ENCODE measurements around the gene PRRX2.

PRRX2 gene

DNA sequence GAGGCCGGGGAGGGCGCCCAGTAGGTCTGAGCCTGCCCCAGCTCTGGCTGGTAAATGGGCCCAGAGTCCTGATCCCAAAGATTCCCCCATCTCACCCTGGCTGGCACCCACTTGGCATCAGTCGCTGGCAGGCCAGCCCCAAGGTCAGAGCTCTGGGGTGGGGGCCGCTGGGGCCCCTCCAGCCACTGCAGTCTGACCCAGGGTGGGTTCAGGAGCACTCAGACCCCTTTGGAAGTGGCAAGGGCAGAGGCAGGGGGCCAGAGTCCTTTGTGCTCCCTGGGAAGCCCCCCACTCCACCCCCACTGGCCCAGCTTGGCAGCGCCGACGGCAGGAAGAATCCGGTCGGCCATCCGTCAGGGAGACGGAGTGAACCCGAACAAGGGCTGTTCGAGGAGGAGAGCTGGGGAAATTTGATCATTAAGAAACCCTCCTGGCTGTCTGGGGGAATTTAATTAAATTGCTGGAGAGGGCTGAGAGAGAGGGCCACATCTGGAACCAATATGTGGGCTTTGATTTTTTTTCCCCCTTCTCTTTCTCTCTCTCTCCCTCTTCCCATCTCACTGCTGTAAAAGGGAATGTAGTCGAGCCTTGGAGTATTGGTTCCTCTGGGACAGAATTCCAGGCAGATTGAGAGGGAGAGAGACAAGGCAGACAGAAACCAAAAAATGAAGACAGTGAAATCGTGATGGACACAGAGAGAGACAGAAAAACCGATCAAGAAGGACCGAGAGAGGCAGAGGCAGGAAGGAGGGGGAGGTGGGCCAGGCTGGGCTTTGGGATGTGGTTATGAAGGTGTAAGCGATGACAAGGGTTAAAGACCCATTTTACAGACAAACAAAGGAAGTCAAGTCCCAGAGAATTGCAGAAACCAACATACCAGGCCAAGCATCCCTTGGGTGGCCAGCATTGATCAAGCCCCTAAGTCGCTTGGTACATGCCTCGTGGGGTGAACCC, 15.4 kb upstream of the PRRX2 start:
- Histone ChIP-seq H3K9me2 (replicated peaks; ENCODE audit: control insufficient read depth, low read length) (no peaks in the 10 kb centered on the region), H3F3A (ENCODE audit: control insufficient read depth, insufficient read depth) (no peaks in the 10 kb centered on the region), H4K20me1 (ENCODE audit: control insufficient read depth, insufficient read depth, low read depth, low read length) (no peaks in the 10 kb centered on the region), H3K36me3 (ENCODE audit: control insufficient read depth, low read length) (no peaks in the 10 kb centered on the region), H3K27me3 (ENCODE audit: control insufficient read depth, low read length) (no peaks in the 10 kb centered on the region), H3K27ac (ENCODE audit: low read depth, low read length) (no peak overlapping the region), H3K4me1 (ENCODE audit: control insufficient read depth, low read length) (no peaks in the 10 kb centered on the region), H3K4me2 (ENCODE audit: low read length) (no peak overlapping the region), H3K79me2 (ENCODE audit: control insufficient read depth, low read length) (no peaks in the 10 kb centered on the region), H3K4me3 (ENCODE audit: low read length) (no peak overlapping the region), H3K9me3 (ENCODE audit: control insufficient read depth, insufficient read depth, low read length) (no peaks in the 10 kb centered on the region)
- TF ChIP-seq EZH2phosphoT487 (IDR thresholded peaks at IDR 0.05; ENCODE audit: borderline replicate concordance, low read length): no peak
- TF ChIP-seq, protein P1, sequence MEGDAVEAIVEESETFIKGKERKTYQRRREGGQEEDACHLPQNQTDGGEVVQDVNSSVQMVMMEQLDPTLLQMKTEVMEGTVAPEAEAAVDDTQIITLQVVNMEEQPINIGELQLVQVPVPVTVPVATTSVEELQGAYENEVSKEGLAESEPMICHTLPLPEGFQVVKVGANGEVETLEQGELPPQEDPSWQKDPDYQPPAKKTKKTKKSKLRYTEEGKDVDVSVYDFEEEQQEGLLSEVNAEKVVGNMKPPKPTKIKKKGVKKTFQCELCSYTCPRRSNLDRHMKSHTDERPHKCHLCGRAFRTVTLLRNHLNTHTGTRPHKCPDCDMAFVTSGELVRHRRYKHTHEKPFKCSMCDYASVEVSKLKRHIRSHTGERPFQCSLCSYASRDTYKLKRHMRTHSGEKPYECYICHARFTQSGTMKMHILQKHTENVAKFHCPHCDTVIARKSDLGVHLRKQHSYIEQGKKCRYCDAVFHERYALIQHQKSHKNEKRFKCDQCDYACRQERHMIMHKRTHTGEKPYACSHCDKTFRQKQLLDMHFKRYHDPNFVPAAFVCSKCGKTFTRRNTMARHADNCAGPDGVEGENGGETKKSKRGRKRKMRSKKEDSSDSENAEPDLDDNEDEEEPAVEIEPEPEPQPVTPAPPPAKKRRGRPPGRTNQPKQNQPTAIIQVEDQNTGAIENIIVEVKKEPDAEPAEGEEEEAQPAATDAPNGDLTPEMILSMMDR (IDR thresholded peaks at IDR 0.05; ENCODE audit: low read depth, low read length, poor library complexity, severe bottlenecking): no peak

DNA sequence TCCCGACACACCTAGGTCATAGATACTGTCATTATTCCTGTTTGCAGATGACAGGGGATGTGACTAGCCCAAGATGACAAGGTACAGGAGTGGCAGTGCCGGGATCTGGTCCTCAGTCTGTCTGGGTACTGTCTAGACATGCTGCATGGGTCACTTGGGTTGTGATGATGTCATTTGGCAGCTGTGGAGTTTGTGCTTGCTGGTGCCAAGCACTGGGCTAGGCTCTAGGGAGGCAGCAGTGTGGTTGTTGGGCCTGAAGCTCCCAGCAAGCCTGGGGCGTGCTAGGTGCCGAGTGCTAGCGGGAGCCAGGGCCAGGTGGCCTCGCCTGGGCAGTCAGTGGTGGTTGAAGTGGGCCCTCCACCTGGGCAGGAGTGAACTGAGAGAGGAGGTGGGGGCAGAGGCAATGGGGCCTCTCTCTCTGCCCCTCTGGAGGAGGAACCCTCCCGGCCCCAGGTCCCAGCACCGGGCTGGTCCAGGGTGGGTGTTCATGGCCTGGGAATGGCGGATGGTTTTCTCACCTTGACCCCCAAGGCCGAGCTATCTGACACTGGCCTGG, 14.7 kb upstream of the PRRX2 start:
- H3K36me3 ChIP-seq (ENCODE audit: control insufficient read depth, low read length): no peaks in the 10 kb centered on the region
- H3K4me1 ChIP-seq (ENCODE audit: control insufficient read depth, low read length): no peaks in the 10 kb centered on the region
- no peaks in the 10 kb centered on the region for H4K20me1 ChIP-seq (ENCODE audit: control insufficient read depth, insufficient read depth, low read depth, low read length)
- no peaks in the 10 kb centered on the region for H3K9me2 ChIP-seq (replicated peaks; ENCODE audit: control insufficient read depth, low read length)
- no peaks in the 10 kb centered on the region for H3K79me2 ChIP-seq (ENCODE audit: control insufficient read depth, low read length)
- TF ChIP-seq, protein P1 (IDR thresholded peaks at IDR 0.05; ENCODE audit: low read depth, low read length, poor library complexity, severe bottlenecking): no peak
- TF ChIP-seq EZH2phosphoT487 (IDR thresholded peaks at IDR 0.05; ENCODE audit: borderline replicate concordance, low read length): no peak
- H3F3A ChIP-seq (ENCODE audit: control insufficient read depth, insufficient read depth): no peaks in the 10 kb centered on the region
- H3K27ac ChIP-seq (ENCODE audit: low read depth, low read length): no peak overlapping the region
- H3K4me2 ChIP-seq (ENCODE audit: low read length): no peak overlapping the region
- H3K27me3 ChIP-seq (ENCODE audit: control insufficient read depth, low read length): no peaks in the 10 kb centered on the region
- H3K9me3 ChIP-seq (ENCODE audit: control insufficient read depth, insufficient read depth, low read length): no peaks in the 10 kb centered on the region
- H3K4me3 ChIP-seq (ENCODE audit: low read length): no peak overlapping the region

DNA sequence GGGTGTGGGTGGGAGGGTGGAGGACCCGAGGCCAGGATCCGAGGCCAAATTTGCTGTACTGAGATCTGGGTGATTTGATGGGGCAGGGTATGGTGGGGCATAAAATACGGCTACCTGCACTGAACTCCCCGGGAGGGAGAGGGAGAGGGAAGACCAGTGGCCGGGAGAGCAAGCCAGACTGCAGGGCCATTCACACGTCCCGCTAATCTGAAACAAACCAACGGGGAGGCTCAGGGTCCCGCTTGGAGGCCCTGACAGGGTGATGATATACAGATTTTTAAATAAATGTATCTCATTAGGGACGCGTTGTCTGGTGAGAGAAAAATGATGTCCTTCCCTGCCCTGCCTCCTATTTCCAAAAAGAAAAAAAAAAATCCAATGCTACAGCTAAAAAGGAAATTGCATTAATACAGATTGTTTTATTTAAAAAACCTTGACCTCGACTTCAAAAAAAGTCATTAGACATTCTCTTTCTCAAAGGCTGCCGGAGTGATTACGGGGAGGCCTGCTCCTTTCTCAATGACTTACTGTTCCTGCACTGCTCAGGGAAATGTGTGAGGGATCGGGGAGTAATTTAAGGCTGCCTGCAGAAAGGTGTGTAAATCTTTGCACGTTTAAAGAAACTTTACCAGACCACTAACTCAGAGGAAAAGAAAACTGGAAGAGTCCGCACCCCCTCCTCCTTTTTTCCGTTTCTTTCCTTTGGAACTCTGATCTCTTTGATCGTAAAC, 11.5 kb upstream of the PRRX2 start:
- Histone ChIP-seq H4K20me1 (ENCODE audit: control insufficient read depth, insufficient read depth, low read depth, low read length) (no peaks in the 10 kb centered on the region), H3K27ac (ENCODE audit: low read depth, low read length) (no peak overlapping the region)
- TF ChIP-seq EZH2phosphoT487 (IDR thresholded peaks at IDR 0.05; ENCODE audit: borderline replicate concordance, low read length): no peak
- TF ChIP-seq, protein P1 (IDR thresholded peaks at IDR 0.05; ENCODE audit: low read depth, low read length, poor library complexity, severe bottlenecking): no peak

More for the DNA sequence above, 11.5 kb upstream of the PRRX2 start:
- H3K4me2 ChIP-seq (ENCODE audit: low read length): no peak overlapping the region
- no peaks in the 10 kb centered on the region for H3K36me3 ChIP-seq (ENCODE audit: control insufficient read depth, low read length)
- no peaks in the 10 kb centered on the region for H3K9me2 ChIP-seq (replicated peaks; ENCODE audit: control insufficient read depth, low read length)
- H3K9me3 ChIP-seq (ENCODE audit: control insufficient read depth, insufficient read depth, low read length): no peaks in the 10 kb centered on the region
- no peaks in the 10 kb centered on the region for H3K27me3 ChIP-seq (ENCODE audit: control insufficient read depth, low read length)
- H3K4me3 ChIP-seq (ENCODE audit: low read length): no peak overlapping the region
- no peaks in the 10 kb centered on the region for H3F3A ChIP-seq (ENCODE audit: control insufficient read depth, insufficient read depth)
- H3K4me1 ChIP-seq (ENCODE audit: control insufficient read depth, low read length): no peaks in the 10 kb centered on the region
- no peaks in the 10 kb centered on the region for H3K79me2 ChIP-seq (ENCODE audit: control insufficient read depth, low read length)

Data from DOHH2 (cell line).